ENCODE measurements around the gene PRR7.

Gene PRR7

GRCh38 chr5:177478711-177479646 lies 32.4 kb downstream of the PRR7 start (continued):
- TF ChIP-seq CTCF (tag by site-specific recombination; IDR thresholded peaks at IDR 0.05) (no peak), ZNF623 (tag by site-specific recombination; IDR thresholded peaks at IDR 0.05) (no peak), ZEB2 (tag by site-specific recombination; IDR thresholded peaks at IDR 0.05) (0 out of 2 replicates have a peak, but pooled peaks have one; percentile 33), ZNF426 (tag by site-specific recombination; IDR thresholded peaks at IDR 0.05) (no peak), RBAK (tag by site-specific recombination; IDR thresholded peaks at IDR 0.05) (no peak), ZNF112 (tag by site-specific recombination; IDR thresholded peaks at IDR 0.05) (no peak), HIC1 (tag by site-specific recombination; IDR thresholded peaks at IDR 0.05) (no peak), REST (tag by site-specific recombination; IDR thresholded peaks at IDR 0.05) (no peak), ZNF610 (tag by site-specific recombination; IDR thresholded peaks at IDR 0.05; ENCODE audit: borderline replicate concordance) (no peak), ZNF529 (tag by site-specific recombination; IDR thresholded peaks at IDR 0.05; ENCODE audit: insufficient replicate concordance) (no peak), ZSCAN18 (tag by site-specific recombination; IDR thresholded peaks at IDR 0.05) (no peak), KLF10 (tag by site-specific recombination; IDR thresholded peaks at IDR 0.05) (no peak), ZNF23 (tag by site-specific recombination; IDR thresholded peaks at IDR 0.05; ENCODE audit: borderline replicate concordance) (no peak), ZNF423 (tag by site-specific recombination; IDR thresholded peaks at IDR 0.05) (no peak), ZNF114 (tag by site-specific recombination; IDR thresholded peaks at IDR 0.05) (no peak), IKZF3 (tag by site-specific recombination; IDR thresholded peaks at IDR 0.05) (no peak), ZNF530 (tag by site-specific recombination; IDR thresholded peaks at IDR 0.05; ENCODE audit: low read depth) (no peak), ZNF214 (tag by site-specific recombination; IDR thresholded peaks at IDR 0.05; ENCODE audit: borderline replicate concordance) (no peak), ZNF791 (tag by site-specific recombination; IDR thresholded peaks at IDR 0.05) (no peak), ZBTB48 (tag by site-specific recombination; IDR thresholded peaks at IDR 0.05) (no peak), ZSCAN16 (tag by site-specific recombination; IDR thresholded peaks at IDR 0.05) (no peak), ZNF19 (tag by site-specific recombination; IDR thresholded peaks at IDR 0.05; ENCODE audit: low read depth) (no peak), GLIS2 (tag by site-specific recombination; IDR thresholded peaks at IDR 0.05) (0 out of 2 replicates have a peak, but pooled peaks have one; percentile 19), ZNF341 (tag by site-specific recombination; IDR thresholded peaks at IDR 0.05; ENCODE audit: low read depth) (0 out of 2 replicates have a peak, but pooled peaks have one; percentile 50), KLF8 (tag by site-specific recombination; IDR thresholded peaks at IDR 0.05) (no peak), ZNF174 (tag by site-specific recombination; IDR thresholded peaks at IDR 0.05) (no peak), BCL6B (tag by site-specific recombination; IDR thresholded peaks at IDR 0.05) (no peak)
